Activated CD4-positive, alpha-beta T cell treated with anti-CD3 and anti-CD28 coated beads for 36 hours (primary cell): Measurements from ENCODE around the gene IL3. TPM values are rescaled to one million over a fixed set of nuclear protein-coding genes. Genes with fewer than 3 reads are reported as not detected.
A peak's percentile ranks its signal among the peaks of the same experiment; 100 is the strongest.

Experiments used
- ATAC-seq: fragments of 200-7000 bp; cut with Tn5 transposase; one replicate; pipeline ENCODE4 v1.10.0; 2021; ENCODE audit warnings: mild to moderate bottlenecking, moderate library complexity
- CTCF ChIA-PET: fragments of 350-600 bp; sonication (Branson Sonifier 250); formaldehyde crosslinking; loops from one replicate; lab custom pipeline; 2021; ENCODE audit warnings: antibody characterized with exemption; lab: Charles Lee
- POLR2A ChIA-PET: fragments of 350-600 bp; sonication (Branson Sonifier 250); formaldehyde crosslinking; loops from one replicate; lab custom pipeline; 2021; ENCODE audit warnings: antibody characterized with exemption, inconsistent platforms; lab: Charles Lee
- DNase-seq: peaks from one replicate; pipeline ENCODE4 v3.0.0-alpha.2; 2020
- H3K27ac Mint-ChIP-seq: one replicate; pipeline ENCODE4 v1.8.0; 2021; ENCODE audit warnings: mixed read lengths
- H3K27me3 Mint-ChIP-seq: one replicate; pipeline ENCODE4 v1.8.0; 2021; ENCODE audit warnings: mixed read lengths
- H3K36me3 Mint-ChIP-seq: one replicate; pipeline ENCODE4 v1.8.0; 2021; ENCODE audit warnings: low read depth, mixed read lengths
- H3K4me1 Mint-ChIP-seq: one replicate; pipeline ENCODE4 v1.8.0; 2021; ENCODE audit warnings: mixed read lengths
- H3K4me3 Mint-ChIP-seq: one replicate; pipeline ENCODE4 v1.8.0; 2021; ENCODE audit warnings: mild to moderate bottlenecking, moderate library complexity, mixed read lengths
- H3K9me3 Mint-ChIP-seq: one replicate; pipeline ENCODE4 v1.8.0; 2021; ENCODE audit warnings: low read depth, mixed read lengths
- intact Hi-C, 2 experiments: fragments of 100-400 bp; cut with DNase I in 1 of 2; cut with micrococcal nuclease in 1 of 2; formaldehyde crosslinking; loops; one replicate each; pipeline versions ENCODE4 v1.14.2 to v1.15.1; 2022 to 2024; cut with DNase I, micrococcal nuclease
- total RNA-seq, 2 experiments: library from RNA; stranded (reverse); gene quantifications; one replicate each; pipeline ENCODE4 v1.2.3, GENCODE V29; 2021

IL3 gene
- total RNA-seq, 2 experiments from 2014 or later = 10.8 to 11.6 TPM

DNA sequence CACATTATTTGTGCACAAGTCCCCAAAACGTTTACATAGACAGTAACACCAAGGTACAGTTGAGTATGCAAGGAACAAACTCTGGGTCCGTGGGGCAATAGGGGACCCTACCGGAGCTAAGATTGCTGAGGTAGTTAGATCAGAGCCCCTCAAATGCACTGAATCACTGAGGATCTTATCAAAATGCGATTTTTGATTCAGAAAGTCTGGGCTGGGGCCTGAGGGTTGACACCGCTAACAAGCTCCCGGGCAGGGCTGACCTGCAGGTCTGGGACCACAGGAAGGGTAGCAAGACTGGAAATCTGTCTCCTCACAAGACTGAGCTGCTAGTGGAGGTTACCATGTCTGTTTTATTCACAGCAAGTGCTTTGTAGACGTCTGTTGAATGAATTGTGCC is 1.8 kb upstream of the IL3 start:
- peaks cover 2% of the 10 kb centered on the region for H3K27me3 Mint-ChIP-seq
- intact Hi-C loops = no loop called here
- no peaks in the 10 kb centered on the region for H3K36me3 Mint-ChIP-seq
- no peak overlapping the region for H3K4me3 Mint-ChIP-seq
- ChIA-PET POLR2A (interaction anchor here (0.6 kb wide), 2 partner anchors 389 to 957 kb away, joined by 4 to 7 read pairs; no protein-coding TSS in a partner anchor), CTCF (interaction anchor here (0.7 to 1.1 kb wide), 3 partner anchors 15 to 527 kb away, joined by 3 to 4 read pairs (median 3); partner anchors contain the start of gene CSF2)
- no peak overlapping the region for H3K27ac Mint-ChIP-seq
- ATAC-seq (no peak), DNase-seq (no peak)
- no peaks in the 10 kb centered on the region for H3K9me3 Mint-ChIP-seq
- peaks cover 33% of the 10 kb centered on the region for H3K4me1 Mint-ChIP-seq

DNA sequence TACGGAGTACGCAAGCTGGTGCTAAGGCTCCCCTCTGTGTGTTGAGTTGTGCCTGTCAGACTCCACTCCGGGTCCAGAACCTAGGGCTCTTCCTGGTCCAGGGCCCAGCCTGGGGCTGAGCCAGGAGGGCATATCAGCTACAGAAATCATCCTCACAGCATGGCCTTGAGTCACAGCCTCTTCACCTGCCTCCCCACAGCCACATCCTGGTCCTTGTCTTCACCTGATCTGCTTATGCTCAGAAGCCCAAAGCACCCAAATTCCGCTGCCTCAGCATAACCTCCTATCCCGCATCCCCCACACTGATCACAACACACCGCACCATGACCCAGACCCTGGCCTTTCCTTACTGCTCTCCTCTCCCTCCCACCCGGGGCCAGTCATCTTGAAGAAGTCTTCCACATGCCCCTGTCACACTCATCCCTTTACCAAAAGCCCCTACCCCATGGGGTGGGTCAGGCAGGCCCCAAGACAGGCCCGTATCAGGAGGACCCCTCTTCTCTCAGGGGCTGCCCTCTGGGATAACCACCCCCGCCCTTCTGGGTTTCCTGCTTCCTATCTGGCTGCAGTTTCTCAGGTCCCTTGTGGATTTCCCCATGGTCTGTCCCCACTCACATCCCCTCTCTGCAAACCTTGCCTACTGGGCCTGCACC is 1.3 kb upstream of the IL3 start:
- ChIA-PET CTCF (no interaction called here), POLR2A (no interaction called here)
- DNase-seq (peak; percentile 35), ATAC-seq (peak; percentile 22)
- Mint-ChIP-seq H3K4me1 (peaks cover 33% of the 10 kb centered on the region), H3K27ac (peak overlapping the region; percentile 9), H3K4me3 (no peak overlapping the region), H3K27me3 (peaks cover 2% of the 10 kb centered on the region), H3K36me3 (no peaks in the 10 kb centered on the region), H3K9me3 (no peaks in the 10 kb centered on the region)
- intact Hi-C loops = no loop called here

DNA sequence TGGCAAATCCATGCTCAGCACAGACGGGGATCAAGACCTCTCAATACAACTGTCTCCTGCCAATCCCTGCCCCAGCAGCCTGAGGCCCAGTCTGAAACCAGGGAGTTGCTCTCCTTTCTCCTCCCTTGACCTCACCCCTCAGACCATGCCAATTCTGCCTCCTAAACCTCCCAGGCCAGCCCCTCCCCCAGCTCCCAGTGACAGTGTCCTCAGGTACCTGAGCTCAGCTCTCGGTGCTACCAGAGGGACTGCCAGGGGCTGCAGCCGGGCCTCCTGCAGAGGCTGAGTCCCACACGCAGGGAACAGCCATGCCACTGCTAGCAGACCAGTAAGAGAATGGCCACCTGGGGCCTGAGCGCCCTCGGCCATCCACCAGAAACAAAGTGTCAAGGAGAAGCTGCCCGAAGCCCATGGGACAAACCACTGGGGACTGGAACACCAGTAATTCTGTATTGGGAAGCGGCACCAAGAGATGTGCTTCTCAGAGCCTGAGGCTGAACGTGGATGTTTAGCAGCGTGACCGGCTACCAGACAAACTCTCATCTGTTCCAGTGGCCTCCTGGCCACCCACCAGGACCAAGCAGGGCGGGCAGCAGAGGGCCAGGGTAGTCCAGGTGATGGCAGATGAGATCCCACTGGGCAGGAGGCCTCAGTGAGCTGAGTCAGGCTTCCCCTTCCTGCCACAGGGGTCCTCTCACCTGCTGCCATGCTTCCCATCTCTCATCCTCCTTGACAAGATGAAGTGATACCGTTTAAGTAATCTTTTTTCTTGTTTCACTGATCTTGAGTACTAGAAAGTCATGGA is 557 bp upstream of the IL3 start:
- H3K9me3 Mint-ChIP-seq = no peaks in the 10 kb centered on the region
- DNase-seq (peak; percentile 3), ATAC-seq (no peak)
- ChIA-PET CTCF (no interaction called here), POLR2A (no interaction called here)
- no peaks in the 10 kb centered on the region for H3K36me3 Mint-ChIP-seq
- peaks cover 37% of the 10 kb centered on the region for H3K4me1 Mint-ChIP-seq
- no peak overlapping the region for H3K27ac Mint-ChIP-seq
- no peak overlapping the region for H3K4me3 Mint-ChIP-seq
- peaks cover 2% of the 10 kb centered on the region for H3K27me3 Mint-ChIP-seq
- intact Hi-C loops = no loop called here

DNA sequence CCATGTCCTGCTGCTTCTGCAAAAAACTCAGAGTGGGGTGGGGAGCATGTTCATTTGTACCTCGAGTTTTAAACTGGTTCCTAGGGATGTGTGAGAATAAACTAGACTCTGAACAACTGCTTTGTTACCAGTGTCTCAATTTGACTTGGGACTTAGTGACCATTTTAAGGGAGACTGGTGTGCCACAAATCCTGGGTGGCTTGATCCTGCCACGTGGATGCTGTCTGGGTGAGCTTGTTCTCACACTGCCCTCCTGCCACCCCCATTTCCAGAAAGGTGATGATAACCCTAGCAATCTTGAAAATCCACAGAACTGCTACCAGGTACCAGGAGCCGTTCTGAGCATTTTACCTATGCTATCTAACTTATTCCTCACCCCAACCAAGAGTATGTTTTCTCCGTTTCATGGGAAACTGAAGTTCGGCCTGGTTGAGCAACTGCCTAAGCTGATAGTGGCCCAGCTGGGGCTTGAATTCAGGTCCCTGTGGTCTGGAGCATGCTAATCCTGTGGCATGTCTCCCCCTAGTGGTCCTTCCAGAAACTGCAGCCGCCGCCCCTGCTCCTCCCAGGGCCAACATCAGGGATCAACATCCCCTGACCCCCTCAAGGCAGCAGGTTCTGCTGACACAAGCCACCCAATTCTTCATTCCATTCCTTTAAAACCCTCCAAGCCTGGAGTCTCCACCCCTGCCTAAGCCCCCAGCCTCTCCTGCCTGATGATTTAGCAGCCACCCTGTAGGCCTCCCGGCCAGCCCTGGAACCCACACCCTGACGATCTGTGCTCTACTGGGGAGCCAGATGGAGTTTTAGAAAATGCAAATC is 2.8 kb downstream of the IL3 start:
- H3K4me3 Mint-ChIP-seq = no peak overlapping the region
- H3K27me3 Mint-ChIP-seq = no peaks in the 10 kb centered on the region
- H3K4me1 Mint-ChIP-seq = peaks cover 28% of the 10 kb centered on the region
- DNase-seq (peak; percentile 90), ATAC-seq (peak; percentile 60)
- no peaks in the 10 kb centered on the region for H3K9me3 Mint-ChIP-seq
- no peak overlapping the region for H3K27ac Mint-ChIP-seq
- ChIA-PET CTCF (interaction anchor here (0.5 to 4.2 kb wide), 42 partner anchors 9 to 917 kb away, joined by 3 to 30 read pairs (median 4); partner anchors contain the start of gene CSF2), POLR2A (no interaction called here)
- intact Hi-C loops = loop anchor here (1.0 to 2.0 kb wide), 6 partner anchors 42 to 474 kb away; partner anchors contain the start of gene FNIP1 (in 1 of the 2)
- no peaks in the 10 kb centered on the region for H3K36me3 Mint-ChIP-seq

- DNase-seq = no peak
- Mint-ChIP-seq H3K27ac (no peak overlapping the region), H3K27me3 (no peaks in the 10 kb centered on the region), H3K4me1 (peaks cover 25% of the 10 kb centered on the region), H3K36me3 (no peaks in the 10 kb centered on the region), H3K9me3 (no peaks in the 10 kb centered on the region), H3K4me3 (no peak overlapping the region)
- CTCF ChIA-PET = interaction anchor here (0.7 to 4.2 kb wide), 18 partner anchors 10 to 476 kb away, joined by 3 to 30 read pairs (median 8); no protein-coding TSS in a partner anchor
- intact Hi-C loops = loop anchor here (1.0 to 2.0 kb wide), 6 partner anchors 43 to 437 kb away; partner anchors contain the start of gene SLC22A5 (in 1 of the 2)
- POLR2A ChIA-PET = no interaction called here
- ATAC-seq = no peak
Observed at GRCh38 chr5:132064140-132064539, 3.7 kb downstream of the IL3 start.

DNA sequence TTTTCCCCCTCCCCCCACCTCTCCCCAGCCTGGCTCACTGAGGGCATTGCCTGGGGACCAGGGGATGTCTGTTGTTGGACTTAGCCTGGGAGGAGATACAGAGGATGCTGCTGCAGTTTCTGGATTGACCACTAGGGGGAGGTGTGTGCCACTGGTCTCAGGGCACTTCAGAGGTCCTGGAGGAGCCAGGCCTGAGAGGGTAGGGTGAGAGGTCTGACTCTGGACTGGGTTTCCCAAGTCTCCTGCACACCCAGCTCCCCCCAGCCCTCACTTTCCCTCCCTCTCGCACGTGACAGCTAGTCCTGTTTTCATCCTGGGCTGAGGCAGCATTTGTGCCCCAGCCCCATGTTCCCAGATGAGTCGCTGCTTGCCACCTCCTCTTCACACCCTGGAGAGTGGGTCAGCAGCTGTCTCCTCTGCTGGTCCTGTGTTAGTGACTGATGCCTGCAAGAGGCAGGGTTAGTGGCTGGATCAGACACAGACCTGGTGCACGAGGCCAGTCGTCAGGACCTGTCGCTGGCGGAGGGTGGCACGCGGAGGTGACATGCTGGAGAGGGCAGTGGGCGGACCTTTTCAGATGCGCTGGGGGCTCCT is 4.4 kb downstream of the IL3 start:
- peaks cover 19% of the 10 kb centered on the region for H3K4me1 Mint-ChIP-seq
- H3K27ac Mint-ChIP-seq = no peak overlapping the region
- H3K27me3 Mint-ChIP-seq = no peaks in the 10 kb centered on the region
- ChIA-PET CTCF (interaction anchor here (0.6 to 4.2 kb wide), 24 partner anchors 10 to 612 kb away, joined by 3 to 30 read pairs (median 4); no protein-coding TSS in a partner anchor), POLR2A (no interaction called here)
- ATAC-seq = peak; percentile 75
- no peaks in the 10 kb centered on the region for H3K9me3 Mint-ChIP-seq
- H3K4me3 Mint-ChIP-seq = no peak overlapping the region
- DNase-seq = peak; percentile 90
- intact Hi-C loops = loop anchor here (1.0 to 5.0 kb wide), 12 partner anchors 44 to 436 kb away; partner anchors contain the start of gene SLC22A5 (in 2 of the 2)
- no peaks in the 10 kb centered on the region for H3K36me3 Mint-ChIP-seq

GRCh38 chr5:132065351-132065937 is 5.0 kb downstream of the IL3 start:
- H3K4me1 Mint-ChIP-seq = peaks cover 23% of the 10 kb centered on the region
- H3K27me3 Mint-ChIP-seq = no peaks in the 10 kb centered on the region
- ChIA-PET CTCF (interaction anchor here (0.6 to 3.7 kb wide), 24 partner anchors 11 to 613 kb away, joined by 3 to 25 read pairs (median 4); no protein-coding TSS in a partner anchor), POLR2A (no interaction called here)
- DNase-seq (peak; percentile 78), ATAC-seq (peak; percentile 62)
- no peak overlapping the region for H3K4me3 Mint-ChIP-seq
- no peaks in the 10 kb centered on the region for H3K9me3 Mint-ChIP-seq
- H3K36me3 Mint-ChIP-seq = no peaks in the 10 kb centered on the region
- intact Hi-C loops = loop anchor here (1.0 to 5.0 kb wide), 11 partner anchors 45 to 435 kb away; partner anchors contain the start of gene SLC22A5 (in 2 of the 2)
- H3K27ac Mint-ChIP-seq = peak overlapping the region; percentile 63

GRCh38 chr5:132065951-132066701 is 5.7 kb downstream of the IL3 start:
- Mint-ChIP-seq H3K27me3 (no peaks in the 10 kb centered on the region), H3K4me3 (no peak overlapping the region), H3K9me3 (no peaks in the 10 kb centered on the region), H3K4me1 (peaks cover 30% of the 10 kb centered on the region), H3K36me3 (no peaks in the 10 kb centered on the region), H3K27ac (peak overlapping the region; percentile 63)
- ATAC-seq = no peak
- peak; percentile 2 for DNase-seq
- intact Hi-C loops = loop anchor here (1.0 to 5.0 kb wide), 11 partner anchors 45 to 435 kb away; partner anchors contain the start of gene SLC22A5 (in 2 of the 2)
- ChIA-PET CTCF (interaction anchor here (0.6 to 3.7 kb wide), 10 partner anchors 12 to 173 kb away, joined by 3 to 25 read pairs (median 4); no protein-coding TSS in a partner anchor), POLR2A (no interaction called here)

GRCh38 chr5:132066871-132067270 is 6.4 kb downstream of the IL3 start:
- Mint-ChIP-seq H3K27me3 (no peaks in the 10 kb centered on the region), H3K9me3 (no peaks in the 10 kb centered on the region), H3K36me3 (no peaks in the 10 kb centered on the region), H3K4me1 (peaks cover 35% of the 10 kb centered on the region), H3K27ac (peak overlapping the region; percentile 48), H3K4me3 (no peak overlapping the region)
- ATAC-seq = no peak
- POLR2A ChIA-PET = no interaction called here
- intact Hi-C loops = loop anchor here in 1 of 2 experiments (5.0 kb wide), 2 partner anchors 205 to 300 kb away; partner anchors contain the start of gene SLC22A5
- no peak for DNase-seq
- CTCF ChIA-PET = no interaction called here
